ENCODE data around the gene PTPN12. TPM values are rescaled to one million over a fixed set of nuclear protein-coding genes. Genes with fewer than 3 reads are reported as not detected.
A peak's percentile ranks its signal among the peaks of the same experiment; 100 is the strongest.

PTPN12 gene
- total RNA-seq, 1 donor from 2014 or later, result 114 TPM

DNA sequence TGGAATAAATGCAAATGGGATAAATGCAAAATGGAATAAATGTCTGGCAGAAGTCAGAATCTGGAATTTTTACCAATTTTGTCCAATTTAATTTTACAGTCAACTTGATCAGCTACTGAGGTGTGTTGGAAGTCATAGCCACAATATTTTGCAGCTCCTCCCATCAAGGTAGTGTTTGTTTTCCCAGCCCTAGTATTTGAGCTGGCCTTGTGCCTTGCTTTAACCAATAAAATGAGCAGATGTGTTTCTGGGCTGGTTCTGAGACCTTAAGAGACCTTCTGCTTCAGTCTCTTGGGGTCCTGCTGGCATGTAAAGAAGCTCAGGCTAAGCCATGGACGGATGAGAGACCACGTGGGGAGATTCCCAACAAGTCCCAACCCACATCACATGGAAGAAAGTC is 116.5 kb downstream of the PTPN12 start:
- Mint-ChIP-seq H3K27ac (no peak overlapping the region), H3K4me1 (peaks cover 12% of the 10 kb centered on the region)

DNA sequence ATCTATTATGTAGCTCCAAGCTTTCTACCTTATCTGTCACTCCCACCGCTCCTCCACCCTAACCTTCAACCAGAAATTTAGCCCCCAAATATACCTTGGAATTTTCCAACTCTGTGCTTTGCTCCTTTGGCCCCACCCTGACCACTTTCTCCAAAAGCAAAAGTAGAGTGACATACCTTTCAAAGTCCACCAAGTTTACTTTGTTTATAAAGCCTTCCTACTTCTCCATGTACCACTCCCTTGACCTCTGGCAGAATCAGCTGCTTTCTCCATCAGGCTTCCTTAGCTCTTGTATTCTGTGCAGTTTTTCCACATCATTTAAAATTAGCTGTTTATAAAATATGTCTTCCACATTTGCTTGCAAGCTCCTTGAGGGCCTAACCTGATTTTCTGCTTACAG is 118.3 kb downstream of the PTPN12 start:
- Mint-ChIP-seq H3K27ac (no peak overlapping the region), H3K4me3 (no peak overlapping the region), H3K36me3 (peaks cover 7% of the 10 kb centered on the region), H3K27me3 (ENCODE audit: low read depth) (no peaks in the 10 kb centered on the region), H3K9me3 (no peaks in the 10 kb centered on the region), H3K4me1 (peaks cover 5% of the 10 kb centered on the region)
- no peak for DNase-seq (ENCODE audit: low spot score in 2 of 2, unreplicated experiment in 2 of 2)
- TF ChIP-seq, protein P1, sequence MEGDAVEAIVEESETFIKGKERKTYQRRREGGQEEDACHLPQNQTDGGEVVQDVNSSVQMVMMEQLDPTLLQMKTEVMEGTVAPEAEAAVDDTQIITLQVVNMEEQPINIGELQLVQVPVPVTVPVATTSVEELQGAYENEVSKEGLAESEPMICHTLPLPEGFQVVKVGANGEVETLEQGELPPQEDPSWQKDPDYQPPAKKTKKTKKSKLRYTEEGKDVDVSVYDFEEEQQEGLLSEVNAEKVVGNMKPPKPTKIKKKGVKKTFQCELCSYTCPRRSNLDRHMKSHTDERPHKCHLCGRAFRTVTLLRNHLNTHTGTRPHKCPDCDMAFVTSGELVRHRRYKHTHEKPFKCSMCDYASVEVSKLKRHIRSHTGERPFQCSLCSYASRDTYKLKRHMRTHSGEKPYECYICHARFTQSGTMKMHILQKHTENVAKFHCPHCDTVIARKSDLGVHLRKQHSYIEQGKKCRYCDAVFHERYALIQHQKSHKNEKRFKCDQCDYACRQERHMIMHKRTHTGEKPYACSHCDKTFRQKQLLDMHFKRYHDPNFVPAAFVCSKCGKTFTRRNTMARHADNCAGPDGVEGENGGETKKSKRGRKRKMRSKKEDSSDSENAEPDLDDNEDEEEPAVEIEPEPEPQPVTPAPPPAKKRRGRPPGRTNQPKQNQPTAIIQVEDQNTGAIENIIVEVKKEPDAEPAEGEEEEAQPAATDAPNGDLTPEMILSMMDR (IDR thresholded peaks at IDR 0.05; ENCODE audit: unreplicated experiment), result no peak

More for the DNA sequence above, 116.5 kb downstream of the PTPN12 start:
- TF ChIP-seq, protein P1 (IDR thresholded peaks at IDR 0.05; ENCODE audit: unreplicated experiment), result no peak
- peaks cover 3% of the 10 kb centered on the region for H3K36me3 Mint-ChIP-seq
- no peaks in the 10 kb centered on the region for H3K27me3 Mint-ChIP-seq (ENCODE audit: low read depth)
- DNase-seq (ENCODE audit: low spot score in 2 of 2, unreplicated experiment in 2 of 2), result no peak
- H3K9me3 Mint-ChIP-seq, result no peaks in the 10 kb centered on the region
- no peak overlapping the region for H3K4me3 Mint-ChIP-seq

DNA sequence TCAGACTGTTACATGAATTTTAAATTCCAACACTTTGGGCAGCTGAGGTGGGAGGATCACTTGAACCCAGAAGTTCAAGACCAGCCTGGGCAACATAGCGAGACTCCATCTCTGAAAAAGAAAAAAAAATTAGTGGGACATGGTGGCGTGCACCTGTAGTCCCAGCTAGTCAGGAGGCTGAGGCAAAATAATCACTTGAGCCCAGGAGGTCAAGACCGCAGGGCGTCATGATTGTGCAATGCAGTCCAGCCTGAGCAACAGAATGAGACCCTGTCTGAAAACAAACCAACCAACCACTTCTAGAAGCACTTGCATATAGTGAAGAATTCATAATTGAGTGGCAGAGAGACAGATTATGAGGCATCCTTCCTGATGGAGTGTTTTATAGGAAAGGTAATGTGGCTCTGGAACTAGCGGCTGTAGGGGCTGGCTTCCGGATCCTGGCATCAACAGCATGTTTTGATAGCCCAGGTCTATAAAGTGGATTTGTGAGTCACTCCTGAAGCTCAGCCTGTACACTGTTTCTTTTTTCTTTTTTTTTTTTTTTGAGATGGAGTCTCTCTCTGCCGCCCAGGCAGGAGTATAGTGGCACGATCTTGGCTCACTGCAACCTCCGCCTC is 118.9 kb downstream of the PTPN12 start:
- Mint-ChIP-seq H3K27me3 (ENCODE audit: low read depth) (no peaks in the 10 kb centered on the region), H3K4me1 (peaks cover 4% of the 10 kb centered on the region), H3K9me3 (no peaks in the 10 kb centered on the region), H3K36me3 (peaks cover 7% of the 10 kb centered on the region), H3K27ac (no peak overlapping the region), H3K4me3 (no peak overlapping the region)
- no peak for DNase-seq (ENCODE audit: low spot score in 2 of 2, unreplicated experiment in 2 of 2)
- TF ChIP-seq, protein P1 (IDR thresholded peaks at IDR 0.05; ENCODE audit: unreplicated experiment), result no peak

DNA sequence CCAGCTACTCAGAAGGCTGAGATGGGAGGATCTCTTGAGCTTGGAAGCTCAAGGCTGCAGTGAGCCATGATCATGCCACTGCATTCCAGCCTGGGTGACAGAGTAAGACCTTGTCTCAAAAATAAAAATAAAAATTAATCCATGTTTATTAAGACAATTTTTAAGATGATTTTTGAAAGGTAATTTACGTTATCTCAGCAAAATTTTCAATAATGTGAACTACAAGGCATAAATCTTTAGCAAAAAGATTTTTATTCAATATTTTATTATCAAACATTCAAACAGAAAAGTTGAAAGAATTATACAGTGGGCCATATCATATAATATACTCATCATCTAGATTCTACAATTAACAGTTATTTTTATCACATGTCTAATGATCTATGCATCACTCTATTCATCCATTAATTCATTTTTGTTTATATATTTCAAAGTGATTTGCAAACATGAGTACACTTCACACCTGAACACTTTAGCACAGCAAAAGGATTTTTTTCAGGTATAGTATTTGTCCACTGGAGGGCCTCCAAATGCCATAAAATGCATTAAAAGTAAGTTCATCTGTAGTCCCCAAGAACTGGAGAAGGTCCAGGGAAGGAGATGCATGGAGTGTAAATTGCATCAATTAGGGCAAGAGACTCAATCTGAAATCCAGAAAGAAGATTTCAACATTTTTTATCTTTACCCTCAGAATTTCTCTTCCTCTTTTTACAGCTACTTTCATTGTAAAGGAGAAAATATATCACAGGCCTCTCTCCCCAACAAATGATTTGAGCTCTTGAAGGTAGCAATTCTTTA is 120.5 kb downstream of the PTPN12 start:
- Mint-ChIP-seq H3K4me3 (no peak overlapping the region), H3K36me3 (peaks cover 7% of the 10 kb centered on the region), H3K9me3 (no peaks in the 10 kb centered on the region), H3K27me3 (ENCODE audit: low read depth) (no peaks in the 10 kb centered on the region), H3K27ac (no peak overlapping the region), H3K4me1 (no peaks in the 10 kb centered on the region)
- TF ChIP-seq, protein P1 (IDR thresholded peaks at IDR 0.05; ENCODE audit: unreplicated experiment), result peak; percentile 59
- no peak for DNase-seq (ENCODE audit: low spot score in 2 of 2, unreplicated experiment in 2 of 2)

DNA sequence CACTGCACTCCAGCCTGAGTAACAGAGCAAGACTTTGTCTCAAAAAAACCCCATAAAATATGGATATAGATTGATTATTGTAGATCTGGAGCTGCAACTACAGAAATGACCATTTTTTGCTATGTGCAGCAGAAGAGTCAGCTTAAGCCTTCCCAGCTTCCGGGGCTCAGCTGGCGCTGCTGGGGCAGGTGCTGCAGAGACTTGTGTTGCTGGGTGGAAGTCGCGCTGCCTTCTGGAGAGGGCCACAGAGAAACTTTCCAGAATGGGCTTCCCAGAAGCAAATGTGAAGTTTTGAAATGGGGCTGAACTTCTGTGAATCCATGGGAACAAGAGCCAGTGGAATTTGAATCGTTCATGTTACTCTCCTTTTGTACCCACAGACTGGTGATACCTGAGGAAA is 121.8 kb downstream of the PTPN12 start:
- H3K36me3 Mint-ChIP-seq, result peaks cover 9% of the 10 kb centered on the region
- TF ChIP-seq, protein P1 (IDR thresholded peaks at IDR 0.05; ENCODE audit: unreplicated experiment), result no peak

More for the DNA sequence above, 121.8 kb downstream of the PTPN12 start:
- H3K27ac Mint-ChIP-seq, result no peak overlapping the region
- no peak for DNase-seq (ENCODE audit: low spot score in 2 of 2, unreplicated experiment in 2 of 2)
- no peaks in the 10 kb centered on the region for H3K4me1 Mint-ChIP-seq
- no peak overlapping the region for H3K4me3 Mint-ChIP-seq
- no peaks in the 10 kb centered on the region for H3K27me3 Mint-ChIP-seq (ENCODE audit: low read depth)
- no peaks in the 10 kb centered on the region for H3K9me3 Mint-ChIP-seq

Measured in mesothelial cell of epicardium (in vitro differentiated cells).